HG02840 (cell line): ENCODE measurements around the gene EPO.
"Not testable (repeated sequence)": the region's sequence is repeated elsewhere in the genome, so short reads cannot be mapped to it uniquely, and the experiment has no call there.

ENCODE experiments used
- ATAC-seq: cut with Tn5 transposase; IDR thresholded peaks from one replicate; pipeline ENCODE4 v1.9.1; 2021; ENCODE audit warnings: mild to moderate bottlenecking, moderate library complexity, moderate number of reproducible peaks; ENCODE audit not compliant: unreplicated experiment, low FRiP score

Gene EPO

GRCh38 chr7:100701089-100701488, 19.2 kb upstream of the EPO start:
- ATAC-seq, result not testable (repeated sequence)

DNA sequence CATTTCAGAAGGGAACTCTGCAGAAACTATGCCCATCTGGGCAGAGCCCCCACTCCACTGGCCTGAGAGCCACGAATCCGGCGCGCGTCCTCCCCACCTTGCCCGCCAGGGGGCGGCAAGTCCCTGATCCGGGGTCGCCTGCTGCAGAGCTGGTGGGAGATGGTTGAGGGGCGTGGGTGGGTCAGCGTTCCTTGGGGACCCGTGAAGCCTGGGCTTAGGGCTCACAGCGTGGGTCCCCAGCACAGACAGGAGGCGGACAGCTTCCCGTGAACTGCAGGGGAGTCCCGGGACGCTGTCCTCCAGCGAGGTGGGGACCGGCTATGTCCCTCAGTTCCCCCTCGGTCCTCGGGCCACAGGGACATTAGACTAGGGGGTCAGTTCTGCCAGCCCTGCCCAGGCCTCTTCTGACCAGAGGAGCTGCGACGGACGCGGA, 14.9 kb upstream of the EPO start:
- peak; percentile 39 for ATAC-seq

GRCh38 chr7:100705753-100706671, 14.3 kb upstream of the EPO start, which contains the start of gene POP7:
Gene POP7 (plus strand): TSS chr7:100706121. CDS start chr7:100706831, 710 bp downstream.
- ATAC-seq, result peak; percentile 85

- no peak for ATAC-seq
Observed at GRCh38 chr7:100706672-100707311, 13.5 kb upstream of the EPO start.

GRCh38 chr7:100708395-100708794, 11.9 kb upstream of the EPO start:
- no peak for ATAC-seq

DNA sequence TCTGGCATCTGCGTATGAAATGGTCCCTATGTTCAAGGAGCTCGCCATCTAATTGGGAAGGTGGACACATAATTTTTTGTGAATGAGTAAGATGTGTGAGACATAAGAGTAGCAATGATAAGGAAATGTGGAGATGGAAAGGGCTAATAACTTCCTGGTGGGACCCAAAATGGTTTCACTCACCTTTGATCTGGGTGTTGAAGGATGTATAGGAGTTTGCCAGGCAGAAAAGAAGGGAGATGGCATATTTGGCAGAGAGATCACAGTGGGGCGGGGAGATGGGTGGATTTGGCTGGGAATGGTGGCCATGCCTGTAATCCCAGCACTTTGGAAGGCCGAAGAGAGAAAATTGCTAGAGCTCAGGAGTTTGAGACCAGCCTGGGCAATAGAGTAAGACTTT, 9.8 kb upstream of the EPO start:
- ATAC-seq, result no peak

DNA sequence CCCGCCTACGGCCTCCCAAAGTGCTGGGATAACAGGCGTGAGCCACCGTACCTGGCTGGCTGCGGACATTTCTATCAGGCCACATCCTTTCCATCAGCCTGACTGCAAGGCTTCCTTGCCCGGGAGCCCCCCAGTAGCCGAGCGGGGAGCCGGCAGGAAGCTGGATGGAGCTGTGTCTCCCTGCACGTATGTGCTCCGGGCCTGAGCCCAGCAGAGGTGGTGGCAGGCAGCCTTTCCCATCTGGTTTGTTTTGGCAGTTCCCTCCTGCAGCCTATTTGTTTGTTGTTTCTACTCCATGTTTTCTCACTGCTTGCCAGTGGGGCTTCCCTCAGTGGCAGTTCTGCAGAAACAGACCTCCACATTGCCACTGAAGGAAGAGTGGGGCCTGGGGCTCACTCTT, 8.9 kb upstream of the EPO start:
- no peak for ATAC-seq

GRCh38 chr7:100714725-100715124, 5.5 kb upstream of the EPO start:
- ATAC-seq, result no peak

GRCh38 chr7:100717073-100717472, 3.2 kb upstream of the EPO start:
- ATAC-seq, result not testable (repeated sequence)

DNA sequence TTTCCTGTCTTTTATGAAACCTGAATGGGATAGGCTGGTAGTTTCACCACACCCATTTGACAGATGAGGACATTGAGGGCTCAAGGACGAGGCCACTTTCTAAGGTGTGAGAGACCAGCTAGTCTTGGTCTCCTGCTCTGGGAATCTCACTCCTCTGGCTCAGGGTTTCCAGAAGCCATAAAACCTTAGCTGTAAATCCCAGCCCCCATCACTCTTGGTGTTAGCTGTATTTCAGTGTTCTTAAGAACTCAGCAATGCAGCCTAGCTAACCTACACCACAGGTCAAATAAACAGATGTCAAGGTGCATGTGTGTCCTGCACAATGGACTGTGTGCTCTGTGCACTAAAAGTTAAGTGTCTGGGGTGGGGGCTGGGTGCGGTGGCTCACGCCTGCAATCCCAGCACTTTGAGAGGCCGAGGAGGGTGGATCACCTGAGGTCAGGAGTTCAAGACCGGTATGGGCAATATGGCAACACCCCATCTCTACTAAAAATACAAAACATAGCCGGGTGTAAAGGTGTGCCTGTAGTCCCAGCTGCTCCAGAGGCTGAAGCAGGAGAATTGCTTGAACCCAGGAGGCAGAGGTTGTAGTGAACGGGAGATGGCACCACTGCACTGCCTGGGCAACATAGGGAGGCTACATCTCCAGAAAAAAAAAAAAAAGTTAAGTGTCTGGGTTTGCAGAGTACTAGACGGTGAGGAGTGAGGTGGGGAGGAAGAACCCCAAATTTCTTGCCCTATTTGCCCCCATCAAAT, 567 bp upstream of the EPO start:
- ATAC-seq, result no peak

DNA sequence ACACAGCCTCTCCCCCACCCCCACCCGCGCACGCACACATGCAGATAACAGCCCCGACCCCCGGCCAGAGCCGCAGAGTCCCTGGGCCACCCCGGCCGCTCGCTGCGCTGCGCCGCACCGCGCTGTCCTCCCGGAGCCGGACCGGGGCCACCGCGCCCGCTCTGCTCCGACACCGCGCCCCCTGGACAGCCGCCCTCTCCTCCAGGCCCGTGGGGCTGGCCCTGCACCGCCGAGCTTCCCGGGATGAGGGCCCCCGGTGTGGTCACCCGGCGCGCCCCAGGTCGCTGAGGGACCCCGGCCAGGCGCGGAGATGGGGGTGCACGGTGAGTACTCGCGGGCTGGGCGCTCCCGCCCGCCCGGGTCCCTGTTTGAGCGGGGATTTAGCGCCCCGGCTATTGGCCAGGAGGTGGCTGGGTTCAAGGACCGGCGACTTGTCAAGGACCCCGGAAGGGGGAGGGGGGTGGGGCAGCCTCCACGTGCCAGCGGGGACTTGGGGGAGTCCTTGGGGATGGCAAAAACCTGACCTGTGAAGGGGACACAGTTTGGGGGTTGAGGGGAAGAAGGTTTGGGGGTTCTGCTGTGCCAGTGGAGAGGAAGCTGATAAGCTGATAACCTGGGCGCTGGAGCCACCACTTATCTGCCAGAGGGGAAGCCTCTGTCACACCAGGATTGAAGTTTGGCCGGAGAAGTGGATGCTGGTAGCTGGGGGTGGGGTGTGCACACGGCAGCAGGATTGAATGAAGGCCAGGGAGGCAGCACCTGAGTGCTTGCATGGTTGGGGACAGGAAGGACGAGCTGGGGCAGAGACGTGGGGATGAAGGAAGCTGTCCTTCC, 620 bp downstream of the EPO start:
- no peak for ATAC-seq

GRCh38 chr7:100721505-100721812, 1.2 kb downstream of the EPO start:
- no peak for ATAC-seq

GRCh38 chr7:100722480-100723212, 2.4 kb downstream of the EPO start:
- ATAC-seq, result no peak

DNA sequence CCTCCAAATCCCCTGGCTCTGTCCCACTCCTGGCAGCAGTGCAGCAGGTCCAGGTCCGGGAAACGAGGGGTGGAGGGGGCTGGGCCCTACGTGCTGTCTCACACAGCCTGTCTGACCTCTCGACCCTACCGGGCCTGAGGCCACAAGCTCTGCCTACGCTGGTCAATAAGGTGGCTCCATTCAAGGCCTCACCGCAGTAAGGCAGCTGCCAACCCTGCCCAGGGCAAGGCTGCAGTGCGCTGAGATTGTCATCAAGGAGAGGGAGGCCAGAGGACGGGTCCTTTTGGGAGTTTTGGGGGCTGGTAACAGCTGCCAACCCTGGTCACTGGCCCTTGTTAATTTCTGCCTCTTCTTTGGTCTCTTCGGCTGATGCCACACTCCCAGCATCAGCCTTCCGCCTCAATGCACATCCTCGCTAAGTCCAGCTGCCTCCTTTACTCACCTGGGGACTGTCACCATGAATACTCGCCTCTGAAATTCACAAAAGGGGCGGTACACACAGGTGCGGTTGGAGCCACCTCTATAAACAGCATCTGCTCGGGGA, 3.5 kb downstream of the EPO start:
- ATAC-seq, result no peak

DNA sequence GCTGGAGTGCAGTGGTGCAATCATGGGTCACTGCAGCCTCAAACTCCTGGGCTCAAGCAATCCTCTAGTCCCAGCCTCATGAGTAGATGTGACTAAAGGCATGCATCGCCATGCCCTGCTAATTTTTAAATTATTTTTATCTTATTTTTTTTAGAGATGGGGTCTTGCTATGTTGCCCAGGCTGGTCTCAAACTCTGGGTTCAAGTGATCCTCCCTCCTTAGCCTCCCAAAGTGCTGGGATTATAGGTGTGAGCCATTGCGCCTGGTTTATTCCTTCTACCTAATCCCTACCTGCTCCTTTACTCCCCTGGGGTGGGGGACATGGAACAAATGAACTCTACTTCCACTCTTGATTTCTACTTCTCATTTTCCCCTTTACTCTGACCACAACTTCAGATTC, 4.1 kb downstream of the EPO start:
- not testable (repeated sequence) for ATAC-seq

DNA sequence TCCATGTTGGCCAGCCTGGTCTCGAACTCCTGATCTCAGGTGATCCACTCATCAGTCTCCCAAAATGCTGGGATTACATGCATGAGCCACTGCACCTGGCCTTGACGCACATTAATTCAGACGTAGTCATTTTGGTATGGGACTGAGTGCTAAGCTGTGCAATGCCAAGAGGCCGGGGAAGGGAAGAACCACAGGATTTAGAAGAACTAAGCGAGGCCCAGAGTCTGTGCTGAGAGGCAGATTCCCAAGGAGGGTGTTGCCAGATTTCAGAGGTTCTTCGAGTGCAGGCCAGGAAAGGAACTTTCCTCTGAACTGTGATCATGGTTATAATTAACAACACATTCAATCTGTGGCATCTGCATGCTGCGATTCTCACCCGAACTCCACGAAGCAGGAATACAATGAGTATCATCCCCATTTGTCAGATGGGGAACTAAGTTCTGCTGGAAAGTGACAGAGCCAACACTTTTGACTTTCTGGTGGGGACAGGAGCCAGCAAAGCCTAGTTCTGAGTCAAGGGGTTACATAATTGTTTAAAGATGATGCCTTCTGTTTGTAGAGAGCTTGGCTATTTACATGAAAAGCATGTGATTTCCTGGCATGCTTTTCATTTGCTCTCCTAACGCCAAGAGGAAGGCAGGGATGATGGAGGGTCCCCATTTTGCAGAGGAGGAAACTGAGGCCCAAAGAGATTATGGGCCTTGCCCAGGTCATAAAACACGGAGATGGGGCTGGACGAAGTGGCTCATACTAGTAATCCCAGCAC, 6.9 kb downstream of the EPO start:
- ATAC-seq, result no peak

- no peak for ATAC-seq
Observed at GRCh38 chr7:100728196-100728595, 7.9 kb downstream of the EPO start.

DNA sequence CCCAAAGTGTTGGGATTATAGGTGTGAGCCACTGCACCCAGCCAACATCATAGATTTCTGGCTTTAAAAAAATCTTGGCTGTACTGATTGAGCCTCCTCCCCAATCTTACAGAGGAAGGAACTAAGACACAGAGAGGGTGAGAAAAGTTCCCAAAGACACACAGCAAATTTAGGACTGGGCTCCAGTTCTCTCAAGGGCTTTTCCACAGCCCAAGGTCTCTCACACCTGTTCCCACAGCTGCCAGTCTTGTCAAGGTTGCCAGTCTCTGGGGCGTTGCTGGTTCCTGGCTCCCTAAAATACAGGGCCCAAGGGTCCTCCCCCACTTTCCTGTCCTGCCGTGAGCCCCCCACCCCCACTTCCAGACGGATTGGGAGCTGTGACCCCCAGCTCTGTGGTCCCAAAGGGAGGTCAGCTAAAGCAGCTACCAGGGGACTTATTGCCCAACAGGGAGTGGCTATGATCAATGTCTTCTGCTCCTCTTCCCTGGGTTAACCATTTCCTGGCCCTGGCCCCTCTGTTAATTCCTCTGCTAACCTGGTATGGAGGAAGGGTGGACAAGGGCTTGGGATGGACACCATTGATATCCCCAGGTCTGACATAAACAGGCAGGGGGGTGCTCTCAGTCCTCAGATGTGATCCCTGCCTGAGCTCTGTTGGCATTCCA, 10.0 kb downstream of the EPO start:
- no peak for ATAC-seq
